ENCODE measurements around the gene VPS25.

The VPS25 gene

GRCh38 chr17:42817866-42818265 is 44.6 kb downstream of the VPS25 start:
- 88% methylated on average over 1 of the region's 1 CpG for WGBS, 2 experiments (ENCODE audit: insufficient coverage in 2 of 2)
- no peaks in the 10 kb centered on the region for H3K9me3 ChIP-seq (ENCODE audit: control insufficient read depth, low read length)
- no peak overlapping the region for H3K4me3 ChIP-seq (ENCODE audit: extremely low read depth, insufficient read depth, low read length, poor library complexity, severe bottlenecking)
- H3K27ac ChIP-seq (ENCODE audit: low read depth, low read length, severe bottlenecking), result no peak overlapping the region
- peaks cover 7% of the 10 kb centered on the region for H3K4me1 ChIP-seq (ENCODE audit: control insufficient read depth, insufficient read depth, low read length, poor library complexity, severe bottlenecking)
- H3K36me3 ChIP-seq (ENCODE audit: control insufficient read depth, insufficient read depth, low read length), result peaks cover 94% of the 10 kb centered on the region

- Histone ChIP-seq H3K9me3 (ENCODE audit: control insufficient read depth, low read length) (no peaks in the 10 kb centered on the region), H3K4me1 (ENCODE audit: control insufficient read depth, insufficient read depth, low read length, poor library complexity, severe bottlenecking) (peaks cover 10% of the 10 kb centered on the region), H3K27ac (ENCODE audit: low read depth, low read length, severe bottlenecking) (no peak overlapping the region), H3K4me3 (ENCODE audit: extremely low read depth, insufficient read depth, low read length, poor library complexity, severe bottlenecking) (no peak overlapping the region), H3K36me3 (ENCODE audit: control insufficient read depth, insufficient read depth, low read length) (peaks cover 92% of the 10 kb centered on the region)
- WGBS, 2 experiments (ENCODE audit: insufficient coverage in 2 of 2), result 90 to 96% methylated on average over 5 of the region's 5 CpGs
Measured at GRCh38 chr17:42818379-42818778, 45.1 kb downstream of the VPS25 start.

GRCh38 chr17:42819939-42820535 is 46.8 kb downstream of the VPS25 start:
- Histone ChIP-seq H3K4me3 (ENCODE audit: extremely low read depth, insufficient read depth, low read length, poor library complexity, severe bottlenecking) (no peak overlapping the region), H3K27ac (ENCODE audit: low read depth, low read length, severe bottlenecking) (no peak overlapping the region), H3K4me1 (ENCODE audit: control insufficient read depth, insufficient read depth, low read length, poor library complexity, severe bottlenecking) (peaks cover 10% of the 10 kb centered on the region), H3K9me3 (ENCODE audit: control insufficient read depth, low read length) (no peaks in the 10 kb centered on the region), H3K36me3 (ENCODE audit: control insufficient read depth, insufficient read depth, low read length) (peaks cover 75% of the 10 kb centered on the region)
- 0 to 13% methylated on average over 1 of the region's 2 CpGs for WGBS, 2 experiments (ENCODE audit: insufficient coverage in 2 of 2)

GRCh38 chr17:42821176-42821575 is 47.9 kb downstream of the VPS25 start:
- H3K4me1 ChIP-seq (ENCODE audit: control insufficient read depth, insufficient read depth, low read length, poor library complexity, severe bottlenecking), result peaks cover 10% of the 10 kb centered on the region
- H3K27ac ChIP-seq (ENCODE audit: low read depth, low read length, severe bottlenecking), result no peak overlapping the region
- H3K9me3 ChIP-seq (ENCODE audit: control insufficient read depth, low read length), result no peaks in the 10 kb centered on the region
- 86 to 100% methylated on average over 1 to 3 of the region's 7 CpGs for WGBS, 2 experiments (ENCODE audit: insufficient coverage in 2 of 2)
- peaks cover 64% of the 10 kb centered on the region for H3K36me3 ChIP-seq (ENCODE audit: control insufficient read depth, insufficient read depth, low read length)
- H3K4me3 ChIP-seq (ENCODE audit: extremely low read depth, insufficient read depth, low read length, poor library complexity, severe bottlenecking), result no peak overlapping the region

- Histone ChIP-seq H3K27ac (ENCODE audit: low read depth, low read length, severe bottlenecking) (no peak overlapping the region), H3K36me3 (ENCODE audit: control insufficient read depth, insufficient read depth, low read length) (peaks cover 3% of the 10 kb centered on the region), H3K9me3 (ENCODE audit: control insufficient read depth, low read length) (no peaks in the 10 kb centered on the region), H3K4me1 (ENCODE audit: control insufficient read depth, insufficient read depth, low read length, poor library complexity, severe bottlenecking) (peaks cover 7% of the 10 kb centered on the region), H3K4me3 (ENCODE audit: extremely low read depth, insufficient read depth, low read length, poor library complexity, severe bottlenecking) (no peak overlapping the region)
- WGBS, 2 experiments (ENCODE audit: insufficient coverage in 2 of 2), result no CpG with 5 or more reads among the region's 1 CpG
Measured at GRCh38 chr17:42827472-42827871, 54.2 kb downstream of the VPS25 start.
